Neutrophil (primary cell): ENCODE measurements around the gene HSD17B14.
"Not testable (repeated sequence)": the region's sequence is repeated elsewhere in the genome, so short reads cannot be mapped to it uniquely, and the experiment has no call there.

Source experiments
- H3K27ac ChIP-seq: fragments of 200-600 bp; sonication (generic); 2 replicates; pipeline ENCODE4 v1.5.1; 2016; ENCODE audit warnings: mild to moderate bottlenecking, moderate library complexity
- H3K27me3 ChIP-seq: fragments of 200-600 bp; sonication (generic); 2 replicates; pipeline ENCODE4 v1.6.0; 2016; ENCODE audit warnings: mild to moderate bottlenecking
- H3K36me3 ChIP-seq: fragments of 200-600 bp; sonication (generic); 2 replicates; pipeline ENCODE4 v1.5.1; 2017
- H3K4me1 ChIP-seq, 2 experiments: fragments of 200-600 bp in 1 of 2; sonication (generic) in 1 of 2; 1 replicate in 1 of 2; 2 replicates in 1 of 2; pipeline versions ENCODE4 v1.5.1 to v1.6.1; 2013 to 2016; ENCODE audit warnings: low read depth in 1 of 2, low read length in 1 of 2, mild to moderate bottlenecking in 1 of 2, moderate library complexity in 1 of 2; ENCODE audit not compliant: control insufficient read depth in 1 of 2, insufficient read depth in 1 of 2
- H3K4me3 ChIP-seq, 2 experiments: fragments of 200-600 bp in 1 of 2; sonication (generic) in 1 of 2; 1 replicate in 1 of 2; 2 replicates in 1 of 2; pipeline ENCODE4 v1.5.1; 2013 to 2016; ENCODE audit warnings: low read depth in 1 of 2, low read length in 1 of 2, mild to moderate bottlenecking in 1 of 2, moderate library complexity in 1 of 2
- H3K9me3 ChIP-seq: fragments of 200-600 bp; sonication (generic); 2 replicates; pipeline ENCODE4 v1.5.1; 2016
- CTCF ChIP-seq: fragments of 200-600 bp; sonication (generic); IDR thresholded peaks from 2 replicates; pipeline ENCODE4 v1.5.1; 2016; ENCODE audit warnings: antibody characterized with exemption

Gene HSD17B14

GRCh38 chr19:48794291-48794690 is 42.0 kb downstream of the HSD17B14 start:
- TF ChIP-seq CTCF, result no peak
- Histone ChIP-seq H3K36me3 (no peaks in the 10 kb centered on the region), H3K27me3 (no peaks in the 10 kb centered on the region), H3K4me1 (peaks cover 0 to 6% of the 10 kb centered on the region in 2 experiments), H3K9me3 (no peaks in the 10 kb centered on the region), H3K27ac (no peak overlapping the region), H3K4me3 (no peak overlapping the region)

- no peak for TF ChIP-seq CTCF
- peaks cover 0 to 6% of the 10 kb centered on the region in 2 experiments for H3K4me1 ChIP-seq
- H3K9me3 ChIP-seq, result no peaks in the 10 kb centered on the region
- H3K27ac ChIP-seq, result no peak overlapping the region
- H3K36me3 ChIP-seq, result no peaks in the 10 kb centered on the region
- H3K27me3 ChIP-seq, result no peaks in the 10 kb centered on the region
- H3K4me3 ChIP-seq, result no peak overlapping the region
These were observed 43.0 kb downstream of the HSD17B14 start for GRCh38 chr19:48793271-48793670.

GRCh38 chr19:48787331-48787730 is 49.0 kb downstream of the HSD17B14 start:
- not testable (repeated sequence) for H3K27me3 ChIP-seq, H3K4me1 ChIP-seq, H3K4me3 ChIP-seq, H3K36me3 ChIP-seq, H3K27ac ChIP-seq, H3K9me3 ChIP-seq

- H3K4me1 ChIP-seq, H3K27ac ChIP-seq, H3K36me3 ChIP-seq, H3K4me3 ChIP-seq, H3K9me3 ChIP-seq: not testable (repeated sequence)
- H3K27me3 ChIP-seq, result peaks cover 17% of the 10 kb centered on the region
These were observed 49.9 kb downstream of the HSD17B14 start for GRCh38 chr19:48786422-48786821.

- no peaks in the 10 kb centered on the region for H3K4me1 ChIP-seq
- no peak overlapping the region for H3K4me3 ChIP-seq
- H3K36me3 ChIP-seq, result no peaks in the 10 kb centered on the region
- peaks cover 17% of the 10 kb centered on the region for H3K27me3 ChIP-seq
- no peaks in the 10 kb centered on the region for H3K9me3 ChIP-seq
- no peak overlapping the region for H3K27ac ChIP-seq
- no peak for TF ChIP-seq CTCF
These were observed 51.8 kb downstream of the HSD17B14 start for GRCh38 chr19:48784527-48784926.

- Histone ChIP-seq H3K36me3 (no peaks in the 10 kb centered on the region), H3K4me1 (no peaks in the 10 kb centered on the region), H3K9me3 (no peaks in the 10 kb centered on the region), H3K27me3 (peaks cover 17% of the 10 kb centered on the region), H3K27ac (no peak overlapping the region), H3K4me3 (no peak overlapping the region)
- no peak for TF ChIP-seq CTCF
These were observed 55.5 kb downstream of the HSD17B14 start for GRCh38 chr19:48780631-48781391.
